ENCODE data around the gene CDK18. TPM values are rescaled to one million over a fixed set of nuclear protein-coding genes. Genes with fewer than 3 reads are reported as not detected.

CDK18 gene
- total and polyA plus RNA-seq, 7 donors, result 1.5 to 11.9 (median 3.9) TPM

DNA sequence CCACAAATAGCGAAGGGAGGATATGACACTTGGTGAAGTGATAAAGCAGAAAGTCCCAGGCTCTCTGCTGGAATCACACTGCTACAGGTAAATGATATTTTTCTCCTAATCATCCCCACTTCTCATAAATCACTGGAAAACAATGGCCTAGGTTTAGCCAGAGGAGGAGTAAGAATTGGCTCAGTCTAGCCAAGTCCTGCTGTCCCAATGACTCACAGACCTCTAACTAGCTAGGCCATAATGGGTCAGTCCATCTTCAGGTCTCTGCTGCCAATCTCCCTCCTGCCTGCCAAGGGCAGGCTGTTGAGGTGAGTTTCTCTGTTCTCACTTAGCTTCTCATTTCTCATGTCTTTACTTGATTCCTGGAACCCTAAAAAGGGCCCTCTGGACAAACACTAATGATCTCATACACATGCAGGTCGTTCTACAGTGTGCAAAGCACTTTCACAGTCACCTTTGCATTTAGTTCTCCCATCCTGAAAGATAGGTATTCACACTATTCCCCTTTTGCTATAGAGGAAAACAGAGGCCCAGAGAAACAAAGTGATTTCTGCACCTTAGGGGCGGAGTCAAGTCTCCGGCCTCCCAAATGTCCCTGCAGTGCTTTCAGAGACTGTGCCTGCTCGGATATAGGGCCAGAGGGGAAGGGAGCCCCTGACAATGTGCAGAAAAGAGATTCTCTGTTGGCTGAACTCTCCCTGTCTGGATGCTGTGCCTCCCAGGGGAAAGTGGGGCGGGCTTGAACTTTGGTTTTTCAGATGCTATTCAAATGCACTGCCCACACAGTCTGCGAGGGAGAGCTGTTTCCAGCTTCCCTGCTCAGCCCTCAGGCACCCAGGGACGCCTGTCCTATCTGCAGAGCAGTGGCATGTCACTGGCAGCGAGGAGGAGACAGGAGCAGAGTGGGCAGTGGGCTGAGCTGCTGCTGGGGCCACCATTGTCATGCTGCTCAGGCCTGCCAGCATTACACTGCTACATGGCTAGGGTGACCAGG is 3.9 kb upstream of the CDK18 start:
- H3K27me3 ChIP-seq (ENCODE audit: insufficient read depth in 3 of 3, low read length in 2 of 3), result peaks cover 0 to 3% (median 0%) of the 10 kb centered on the region in 3 donors
- no peaks in the 10 kb centered on the region for H3K9me3 ChIP-seq
- peaks cover 8% of the 10 kb centered on the region for H3K4me1 ChIP-seq
- 69 to 78% (median 76%) methylated on average over 9 of the region's 9 CpGs for WGBS, 3 donors
- peak in 1 of 2 donors; percentile 47 for DNase-seq
- TF ChIP-seq CTCF (IDR thresholded peaks at IDR 0.05), result no peak
- no peak overlapping the region for H3K27ac ChIP-seq
- H3K36me3 ChIP-seq (ENCODE audit: insufficient read depth in 1 of 2, low read depth in 1 of 2), result no peaks in the 10 kb centered on the region
- intact Hi-C loops (cut with DNase I), result no loop called here
- peak; percentile 42 to 68 (median 55) for ATAC-seq
- no peak overlapping the region for H3K4me3 ChIP-seq

DNA sequence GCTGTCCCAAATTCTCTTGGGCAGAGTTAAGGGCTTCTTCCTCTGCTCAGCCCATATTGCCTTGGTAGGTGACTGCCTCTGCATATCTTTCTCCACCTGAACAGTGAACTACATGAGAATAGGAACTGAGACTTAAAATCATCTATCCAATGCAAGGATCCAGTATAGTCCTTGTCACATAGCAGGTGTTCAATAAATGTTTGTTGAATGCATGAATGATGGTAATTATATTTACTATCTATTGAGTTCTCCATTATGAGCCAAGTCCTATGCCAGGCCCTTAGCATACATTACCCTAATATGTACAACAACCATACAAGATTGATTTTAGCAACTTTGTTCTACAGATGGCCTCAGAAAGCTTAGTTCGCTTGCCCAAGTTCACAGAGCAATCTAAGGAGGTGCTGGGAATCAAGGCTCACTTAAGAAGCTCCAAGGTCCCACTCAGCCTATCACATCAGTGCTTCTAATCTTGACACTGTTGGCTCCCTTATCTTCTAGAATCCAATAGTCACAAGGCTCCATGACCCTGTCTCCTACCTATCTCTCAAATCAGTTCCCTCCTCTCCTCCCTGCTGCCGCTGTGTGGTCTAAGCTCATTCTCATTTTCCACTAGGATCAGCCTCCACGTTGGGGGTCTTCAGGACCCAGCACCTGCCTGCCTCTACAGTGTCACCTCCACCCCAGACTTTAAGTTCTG is 2.2 kb upstream of the CDK18 start:
- Histone ChIP-seq H3K4me1 (peaks cover 15% of the 10 kb centered on the region), H3K9me3 (no peaks in the 10 kb centered on the region)
- no peak for ATAC-seq

DNA sequence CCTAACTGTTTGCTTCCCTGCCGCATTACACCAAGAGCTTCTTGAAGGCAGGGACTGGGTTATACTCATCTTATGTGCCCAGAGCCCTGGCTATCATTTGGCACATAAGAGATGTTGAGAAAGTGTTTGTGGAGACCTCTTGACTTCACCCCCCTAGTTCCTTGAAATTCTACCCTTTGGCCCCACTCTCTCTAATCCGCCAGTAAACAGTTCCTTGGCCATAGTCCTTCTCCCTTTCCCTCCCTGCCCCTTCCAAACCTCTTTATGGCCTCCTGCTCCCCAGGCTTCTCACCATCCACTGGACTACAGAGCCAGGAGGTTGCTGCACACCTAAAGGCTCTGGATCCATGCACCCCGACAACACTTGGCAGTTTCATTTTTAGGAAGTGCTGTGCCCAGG is 1.5 kb upstream of the CDK18 start:
- WGBS, 3 donors, result 62 to 69% (median 67%) methylated on average over 3 of the region's 3 CpGs
- no peak overlapping the region for H3K27ac ChIP-seq
- H3K9me3 ChIP-seq, result no peaks in the 10 kb centered on the region
- intact Hi-C loops (cut with DNase I), result no loop called here
- DNase-seq, result no peak
- no peak for TF ChIP-seq CTCF (IDR thresholded peaks at IDR 0.05)
- no peaks in the 10 kb centered on the region for H3K36me3 ChIP-seq (ENCODE audit: insufficient read depth in 1 of 2, low read depth in 1 of 2)
- H3K27me3 ChIP-seq (ENCODE audit: insufficient read depth in 3 of 3, low read length in 2 of 3), result peaks cover 0 to 3% (median 0%) of the 10 kb centered on the region in 3 donors
- ATAC-seq, result no peak
- H3K4me3 ChIP-seq, result no peak overlapping the region
- peaks cover 15% of the 10 kb centered on the region for H3K4me1 ChIP-seq

More for the DNA sequence above, 2.2 kb upstream of the CDK18 start:
- no peak overlapping the region for H3K4me3 ChIP-seq
- no peak for DNase-seq
- peaks cover 0 to 3% (median 0%) of the 10 kb centered on the region in 3 donors for H3K27me3 ChIP-seq (ENCODE audit: insufficient read depth in 3 of 3, low read length in 2 of 3)
- 89 to 92% (median 91%) methylated on average over 3 of the region's 3 CpGs for WGBS, 3 donors
- no peak for TF ChIP-seq CTCF (IDR thresholded peaks at IDR 0.05)
- H3K27ac ChIP-seq, result no peak overlapping the region
- no peaks in the 10 kb centered on the region for H3K36me3 ChIP-seq (ENCODE audit: insufficient read depth in 1 of 2, low read depth in 1 of 2)
- intact Hi-C loops (cut with DNase I), result no loop called here

DNA sequence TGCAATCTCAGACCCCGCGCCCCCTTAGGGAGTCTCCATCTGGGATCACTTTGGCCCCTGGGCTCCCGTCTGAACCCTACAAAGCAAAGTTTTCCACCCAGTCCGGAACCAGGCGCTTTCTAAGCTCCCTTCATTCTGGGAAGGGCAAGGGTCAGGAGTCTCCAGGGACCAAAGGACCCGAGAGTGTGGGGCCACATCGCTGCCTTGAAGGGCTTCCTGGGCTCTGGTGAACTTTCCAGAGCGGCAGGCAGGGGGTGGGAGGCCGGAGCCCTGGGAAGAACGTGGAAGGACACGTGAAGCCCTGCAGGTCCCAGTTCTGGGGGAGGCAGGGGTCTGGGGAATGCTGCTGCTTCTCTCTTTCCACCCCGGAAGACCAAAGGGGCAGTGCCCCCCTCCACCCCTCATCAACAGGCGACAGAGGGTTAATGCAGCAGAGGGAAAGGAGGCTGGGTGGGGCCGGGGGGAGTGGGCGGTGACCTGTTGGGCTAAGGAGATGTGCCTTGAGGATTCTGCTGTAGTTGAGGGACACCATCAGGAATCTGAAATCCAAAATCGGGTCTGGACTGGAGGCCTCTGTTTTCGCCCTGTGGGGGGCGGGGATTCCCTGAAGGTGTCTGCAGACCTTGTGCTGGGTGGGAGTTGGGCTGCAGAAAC is 734 bp downstream of the CDK18 start:
- H3K36me3 ChIP-seq (ENCODE audit: insufficient read depth in 1 of 2, low read depth in 1 of 2), result no peaks in the 10 kb centered on the region
- no peak for TF ChIP-seq CTCF (IDR thresholded peaks at IDR 0.05)
- intact Hi-C loops (cut with DNase I), result no loop called here
- peaks cover 15% of the 10 kb centered on the region for H3K4me1 ChIP-seq
- H3K9me3 ChIP-seq, result no peaks in the 10 kb centered on the region
- peak in 1 of 4 donors; percentile 47 for ATAC-seq
- no peak for DNase-seq
- H3K27ac ChIP-seq, result no peak overlapping the region
- WGBS, 3 donors, result 11 to 22% (median 13%) methylated on average over 17 to 18 of the region's 18 CpGs
- H3K27me3 ChIP-seq (ENCODE audit: insufficient read depth in 3 of 3, low read length in 2 of 3), result peaks cover 0 to 3% (median 0%) of the 10 kb centered on the region in 3 donors
- peak overlapping the region; percentile 70 for H3K4me3 ChIP-seq
